GM12878 (cell line): ENCODE results near the gene CNTN4. TPM values are rescaled to one million over a fixed set of nuclear protein-coding genes. Genes with fewer than 3 reads are reported as not detected.

Experiments used
- ATAC-seq: fragments of 200-7000 bp; cut with Tn5 transposase; 3 replicates; pipeline ENCODE4 v1.9.1; 2020; ENCODE audit warnings: mild to moderate bottlenecking, moderate library complexity
- BruUV-seq: library from RNA; stranded (reverse); fragments of 400-500 nt; replicated peaks from 2 replicates; lab custom pipeline; 2021; lab: Mats Ljungman, UMichigan
- CTCF ChIA-PET: fragments of 300-600 bp; sonication (Branson Sonifier 250); formaldehyde crosslinking; extraction: SDS; loops from one replicate; lab custom pipeline; 2021; ENCODE audit warnings: inconsistent platforms; lab: Yijun Ruan, JAX
- POLR2A ChIA-PET: fragments of 350-600 bp; formaldehyde crosslinking; extraction: SDS; loops from one replicate; lab custom pipeline; 2021; ENCODE audit warnings: inconsistent platforms; lab: Charles Lee
- RAD21 ChIA-PET: fragments of 300-600 bp; sonication (Branson Sonifier 250); formaldehyde crosslinking; loops from one replicate; lab custom pipeline; 2023; ENCODE audit warnings: antibody characterized with exemption; ENCODE audit not compliant: unreplicated experiment; lab: Charles Lee
- SMC1A ChIA-PET: fragments of 300-600 bp; sonication (Branson Sonifier 250); formaldehyde crosslinking; loops from one replicate; lab custom pipeline; 2023; ENCODE audit not compliant: unreplicated experiment, uncharacterized antibody; lab: Charles Lee
- DNase-seq: peaks from one replicate; pipeline ENCODE4 v3.0.0-alpha.2; 2011; ENCODE audit warnings: low read depth, low spot score
- FAIRE-seq: peaks from 3 replicates; lab custom pipeline; 2011; peaks lifted over from hg19 to GRCh38; lab: Jason Lieb, UNC
- H2AFZ ChIP-seq: 2 replicates; pipeline ENCODE4 v1.6.0; 2011; ENCODE audit warnings: low read depth, low read length, control low read depth; ENCODE audit not compliant: control insufficient read depth
- H3K27ac ChIP-seq: 2 replicates; pipeline ENCODE4 v1.5.1; 2011; ENCODE audit warnings: control low read depth; ENCODE audit not compliant: control insufficient read depth, insufficient read depth
- H3K27me3 ChIP-seq, 2 experiments: replicated peaks in 1 of 2; 2 replicates each; pipeline versions ENCODE4 v1.6.0 to v1.6.1; 2011; ENCODE audit warnings: low read length in 1 of 2; ENCODE audit not compliant: control insufficient read depth in 2 of 2, insufficient read depth in 2 of 2
- H3K36me3 ChIP-seq, 2 experiments: 2 replicates each; pipeline ENCODE4 v1.5.1; 2011; ENCODE audit warnings: low read length in 1 of 2; ENCODE audit not compliant: control insufficient read depth in 2 of 2, insufficient read depth in 2 of 2
- H3K4me1 ChIP-seq: 2 replicates; pipeline ENCODE4 v1.6.1; 2011; ENCODE audit warnings: mild to moderate bottlenecking, low read length, moderate library complexity, mixed read lengths; ENCODE audit not compliant: control insufficient read depth, insufficient read depth
- H3K4me2 ChIP-seq: 2 replicates; pipeline ENCODE4 v1.6.0; 2011; ENCODE audit warnings: control low read depth; ENCODE audit not compliant: control insufficient read depth, insufficient read depth
- H3K4me3 ChIP-seq: fragments of 200-600 bp; sonication (generic); 2 replicates; pipeline ENCODE4 v1.5.1; 2016
- H3K79me2 ChIP-seq: 2 replicates; pipeline ENCODE4 v1.6.0; 2011; ENCODE audit warnings: low read length; ENCODE audit not compliant: control insufficient read depth, insufficient read depth
- H3K9ac ChIP-seq: 2 replicates; pipeline ENCODE4 v1.8.0; 2011; ENCODE audit warnings: low read length, control low read depth, mixed read lengths; ENCODE audit not compliant: control insufficient read depth, insufficient read depth
- H3K9me3 ChIP-seq: replicated peaks from 3 replicates; pipeline ENCODE4 v1.5.1; 2011; ENCODE audit warnings: mild to moderate bottlenecking, low read length; ENCODE audit not compliant: control insufficient read depth, insufficient read depth
- H4K20me1 ChIP-seq: 2 replicates; pipeline ENCODE4 v1.6.0; 2011; ENCODE audit not compliant: control insufficient read depth, insufficient read depth
- CHD2 ChIP-seq: IDR thresholded peaks from 2 replicates; pipeline ENCODE4 v1.6.1; 2011; ENCODE audit warnings: low read depth, low read length, improper control_type of control experiment, borderline replicate concordance
- NFXL1 ChIP-seq: fragments of 450-650 bp; IDR thresholded peaks from 2 replicates; pipeline ENCODE4 v1.6.1; 2017; ENCODE audit warnings: antibody characterized with exemption, mild to moderate bottlenecking, borderline replicate concordance
- NR2F1 ChIP-seq: fragments of 450-650 bp; conservative IDR thresholded peaks from 2 replicates; pipeline ENCODE4 v1.6.1; 2017; ENCODE audit warnings: mild to moderate bottlenecking
- POU2F2 ChIP-seq: IDR thresholded peaks from 3 replicates; pipeline ENCODE4 v1.6.1; 2011; ENCODE audit warnings: low read depth, mild to moderate bottlenecking, low read length, borderline replicate concordance
- RB1 ChIP-seq: fragments of 450-650 bp; formaldehyde crosslinking; IDR thresholded peaks from 2 replicates; pipeline ENCODE4 v1.6.1; 2017; ENCODE audit warnings: mild to moderate bottlenecking, borderline replicate concordance
- RCOR1 ChIP-seq: conservative IDR thresholded peaks from 2 replicates; pipeline ENCODE4 v1.6.1; 2012; ENCODE audit warnings: low read depth, low read length, improper control_type of control experiment
- SUPT20H ChIP-seq: IDR thresholded peaks from 2 replicates; pipeline ENCODE4 v1.6.1; 2011; ENCODE audit warnings: low read depth, mild to moderate bottlenecking, low read length, moderate library complexity, borderline replicate concordance; ENCODE audit not compliant: control insufficient read depth
- WGBS: methylation state at CpG from one replicate; pipeline ENCODE4 v1.1.6; 2016; ENCODE audit warnings: low lambda C conversion rate; ENCODE audit not compliant: insufficient replicate concordance, insufficient coverage; ENCODE audit errors: missing lambda C conversion rate; 5-methylcytosine and 5-hydroxymethylcytosine counted together
- in situ Hi-C: fragments of 300-500 bp; cut with MboI; formaldehyde crosslinking; loops from 9 replicates; pipeline ENCODE4 v1.14.3; 2018; ENCODE audit warnings: mixed read lengths
- intact Hi-C: fragments of 100-400 bp; cut with micrococcal nuclease; formaldehyde crosslinking; loops from one replicate; pipeline ENCODE4 v1.14.2; 2022; ENCODE audit not compliant: unreplicated experiment
- polyA plus RNA-seq, 11 experiments: library from polyadenylated mRNA; depleted of rRNA in 4 of 11; unstranded in 6 of 11; stranded (reverse) in 5 of 11; fragments of >200 nt; fragmentation: Nextera tagmentation in 4 of 11; fragmentation: Illumina TruSeq in 1 of 11; extraction: Ambion mirVana in 4 of 11; extraction: Trizol in 1 of 11; gene quantifications; 1 replicate in 1 of 11; 2 replicates in 10 of 11; pipeline versions ENCODE4 v1.2.1 to v1.2.3, GENCODE V29; 2011 to 2016; ENCODE audit warnings: inconsistent platforms in 2 of 11, missing spikeins in 2 of 11, low read depth in 1 of 11
- total RNA-seq, 4 experiments: library from RNA; depleted of rRNA in 3 of 4; stranded (reverse); fragments of >200 nt in 3 of 4; fragmentation: Illumina TruSeq in 1 of 4; extraction: Trizol in 1 of 4; gene quantifications; 2 replicates each; pipeline versions ENCODE4 v1.2.1 to v1.2.3, GENCODE V29; 2013 to 2021
- TF ChIP-seq, protein P1 (sequence below): fragments of 150-350 bp; IDR thresholded peaks from 2 replicates; pipeline ENCODE4 v1.6.1; 2016; ENCODE audit warnings: low read depth, low read length
- TF ChIP-seq, protein P2 (sequence below): fragments of 450-650 bp; IDR thresholded peaks from 2 replicates; pipeline ENCODE4 v1.6.1; 2016; ENCODE audit warnings: mild to moderate bottlenecking
- TF ChIP-seq, protein P3 (sequence below): IDR thresholded peaks from 2 replicates; pipeline ENCODE4 v1.6.1; 2011; ENCODE audit warnings: low read depth, low read length, improper control_type of control experiment, borderline replicate concordance
- TF ChIP-seq, protein P4 (sequence below): IDR thresholded peaks from 2 replicates; pipeline ENCODE4 v1.6.1; 2012; ENCODE audit warnings: improper control_type of control experiment, low read depth, low read length; ENCODE audit not compliant: insufficient replicate concordance

The CNTN4 gene
- total and polyA plus RNA-seq, 10 of the 15 experiments (the other 5 are each of a cell fraction or from before 2014, with no cell fraction given) = 0.05 to 0.43 (median 0.15) TPM; not detected in 1

DNA sequence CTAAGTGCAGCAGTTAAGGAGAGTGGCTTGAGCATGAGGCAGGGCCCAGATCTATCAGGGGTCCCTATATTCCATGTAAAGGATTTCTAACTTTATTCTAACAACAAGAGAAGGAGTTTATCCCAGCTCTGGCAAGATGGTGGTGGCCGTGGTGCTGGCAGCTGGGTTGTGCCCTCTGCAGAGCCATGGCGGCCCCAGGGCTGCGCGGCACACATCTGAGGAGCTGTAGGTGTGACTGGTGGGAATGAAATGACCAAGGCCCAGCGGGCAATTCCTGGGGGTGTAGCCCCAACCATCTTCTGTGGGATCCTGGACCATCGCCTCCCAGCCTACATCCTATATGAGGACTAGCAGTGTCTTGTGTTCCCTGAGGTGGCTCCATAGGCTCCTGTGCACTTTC lies 263.5 kb downstream of the CNTN4 start (continued):
- TF ChIP-seq, protein P1, sequence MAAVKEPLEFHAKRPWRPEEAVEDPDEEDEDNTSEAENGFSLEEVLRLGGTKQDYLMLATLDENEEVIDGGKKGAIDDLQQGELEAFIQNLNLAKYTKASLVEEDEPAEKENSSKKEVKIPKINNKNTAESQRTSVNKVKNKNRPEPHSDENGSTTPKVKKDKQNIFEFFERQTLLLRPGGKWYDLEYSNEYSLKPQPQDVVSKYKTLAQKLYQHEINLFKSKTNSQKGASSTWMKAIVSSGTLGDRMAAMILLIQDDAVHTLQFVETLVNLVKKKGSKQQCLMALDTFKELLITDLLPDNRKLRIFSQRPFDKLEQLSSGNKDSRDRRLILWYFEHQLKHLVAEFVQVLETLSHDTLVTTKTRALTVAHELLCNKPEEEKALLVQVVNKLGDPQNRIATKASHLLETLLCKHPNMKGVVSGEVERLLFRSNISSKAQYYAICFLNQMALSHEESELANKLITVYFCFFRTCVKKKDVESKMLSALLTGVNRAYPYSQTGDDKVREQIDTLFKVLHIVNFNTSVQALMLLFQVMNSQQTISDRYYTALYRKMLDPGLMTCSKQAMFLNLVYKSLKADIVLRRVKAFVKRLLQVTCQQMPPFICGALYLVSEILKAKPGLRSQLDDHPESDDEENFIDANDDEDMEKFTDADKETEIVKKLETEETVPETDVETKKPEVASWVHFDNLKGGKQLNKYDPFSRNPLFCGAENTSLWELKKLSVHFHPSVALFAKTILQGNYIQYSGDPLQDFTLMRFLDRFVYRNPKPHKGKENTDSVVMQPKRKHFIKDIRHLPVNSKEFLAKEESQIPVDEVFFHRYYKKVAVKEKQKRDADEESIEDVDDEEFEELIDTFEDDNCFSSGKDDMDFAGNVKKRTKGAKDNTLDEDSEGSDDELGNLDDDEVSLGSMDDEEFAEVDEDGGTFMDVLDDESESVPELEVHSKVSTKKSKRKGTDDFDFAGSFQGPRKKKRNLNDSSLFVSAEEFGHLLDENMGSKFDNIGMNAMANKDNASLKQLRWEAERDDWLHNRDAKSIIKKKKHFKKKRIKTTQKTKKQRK = no peak

DNA sequence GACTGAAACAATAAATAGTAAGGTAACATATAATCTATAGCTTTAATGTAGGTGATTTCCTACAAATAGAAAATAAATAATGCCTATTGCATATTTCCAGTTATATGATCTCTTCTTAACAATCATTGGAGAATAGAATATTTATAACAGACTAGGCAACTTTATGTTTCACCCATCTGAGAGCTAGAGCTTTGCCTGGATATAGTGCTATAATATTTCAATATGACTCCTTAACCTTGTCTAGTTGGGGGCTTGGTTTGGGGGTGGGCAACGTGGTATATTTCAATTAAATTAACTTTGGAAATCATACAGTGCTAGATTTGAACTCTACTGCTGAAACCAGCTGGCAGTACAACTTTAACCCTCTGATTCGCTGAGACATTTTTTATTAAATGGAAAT lies 265.2 kb downstream of the CNTN4 start:
- Histone ChIP-seq H4K20me1 (no peaks in the 10 kb centered on the region), H3K27ac (no peak overlapping the region), H2AFZ (no peak overlapping the region), H3K36me3 (no peaks in the 10 kb centered on the region), H3K4me2 (no peak overlapping the region), H3K9me3 (no peaks in the 10 kb centered on the region; the same call in 2 of the 3 replicates), H3K27me3 (no peaks in the 10 kb centered on the region), H3K79me2 (no peaks in the 10 kb centered on the region), H3K4me3 (no peak overlapping the region), H3K4me1 (no peaks in the 10 kb centered on the region), H3K9ac (no peak overlapping the region)
- intact Hi-C loops (no loop called here), in situ Hi-C loops (no loop called here)
- 5% methylated on average over 2 of the region's 2 CpGs for WGBS
- ChIA-PET POLR2A (no interaction called here), SMC1A (interaction anchor here (1.6 kb wide), 1 partner anchor 13 kb away, joined by 4 read pairs; no protein-coding TSS in a partner anchor), RAD21 (no interaction called here), CTCF (interaction anchor here (1.2 kb wide), 1 partner anchor 350 kb away, joined by 3 read pairs; no protein-coding TSS in a partner anchor)
- FAIRE-seq (no peak), DNase-seq (no peak), ATAC-seq (no peak)
- BruUV-seq = no TSS peak
- TF ChIP-seq, protein P2, sequence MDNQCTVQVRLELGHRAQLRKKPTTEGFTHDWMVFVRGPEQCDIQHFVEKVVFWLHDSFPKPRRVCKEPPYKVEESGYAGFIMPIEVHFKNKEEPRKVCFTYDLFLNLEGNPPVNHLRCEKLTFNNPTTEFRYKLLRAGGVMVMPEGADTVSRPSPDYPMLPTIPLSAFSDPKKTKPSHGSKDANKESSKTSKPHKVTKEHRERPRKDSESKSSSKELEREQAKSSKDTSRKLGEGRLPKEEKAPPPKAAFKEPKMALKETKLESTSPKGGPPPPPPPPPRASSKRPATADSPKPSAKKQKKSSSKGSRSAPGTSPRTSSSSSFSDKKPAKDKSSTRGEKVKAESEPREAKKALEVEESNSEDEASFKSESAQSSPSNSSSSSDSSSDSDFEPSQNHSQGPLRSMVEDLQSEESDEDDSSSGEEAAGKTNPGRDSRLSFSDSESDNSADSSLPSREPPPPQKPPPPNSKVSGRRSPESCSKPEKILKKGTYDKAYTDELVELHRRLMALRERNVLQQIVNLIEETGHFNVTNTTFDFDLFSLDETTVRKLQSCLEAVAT = no peak
- TF ChIP-seq NFXL1 (no peak), CHD2 (no peak), POU2F2 (no peak), RB1 (no peak), SUPT20H (no peak), NR2F1 (no peak), RCOR1 (no peak)
- TF ChIP-seq, protein P3, sequence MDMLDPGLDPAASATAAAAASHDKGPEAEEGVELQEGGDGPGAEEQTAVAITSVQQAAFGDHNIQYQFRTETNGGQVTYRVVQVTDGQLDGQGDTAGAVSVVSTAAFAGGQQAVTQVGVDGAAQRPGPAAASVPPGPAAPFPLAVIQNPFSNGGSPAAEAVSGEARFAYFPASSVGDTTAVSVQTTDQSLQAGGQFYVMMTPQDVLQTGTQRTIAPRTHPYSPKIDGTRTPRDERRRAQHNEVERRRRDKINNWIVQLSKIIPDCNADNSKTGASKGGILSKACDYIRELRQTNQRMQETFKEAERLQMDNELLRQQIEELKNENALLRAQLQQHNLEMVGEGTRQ = no peak
- TF ChIP-seq, protein P4, sequence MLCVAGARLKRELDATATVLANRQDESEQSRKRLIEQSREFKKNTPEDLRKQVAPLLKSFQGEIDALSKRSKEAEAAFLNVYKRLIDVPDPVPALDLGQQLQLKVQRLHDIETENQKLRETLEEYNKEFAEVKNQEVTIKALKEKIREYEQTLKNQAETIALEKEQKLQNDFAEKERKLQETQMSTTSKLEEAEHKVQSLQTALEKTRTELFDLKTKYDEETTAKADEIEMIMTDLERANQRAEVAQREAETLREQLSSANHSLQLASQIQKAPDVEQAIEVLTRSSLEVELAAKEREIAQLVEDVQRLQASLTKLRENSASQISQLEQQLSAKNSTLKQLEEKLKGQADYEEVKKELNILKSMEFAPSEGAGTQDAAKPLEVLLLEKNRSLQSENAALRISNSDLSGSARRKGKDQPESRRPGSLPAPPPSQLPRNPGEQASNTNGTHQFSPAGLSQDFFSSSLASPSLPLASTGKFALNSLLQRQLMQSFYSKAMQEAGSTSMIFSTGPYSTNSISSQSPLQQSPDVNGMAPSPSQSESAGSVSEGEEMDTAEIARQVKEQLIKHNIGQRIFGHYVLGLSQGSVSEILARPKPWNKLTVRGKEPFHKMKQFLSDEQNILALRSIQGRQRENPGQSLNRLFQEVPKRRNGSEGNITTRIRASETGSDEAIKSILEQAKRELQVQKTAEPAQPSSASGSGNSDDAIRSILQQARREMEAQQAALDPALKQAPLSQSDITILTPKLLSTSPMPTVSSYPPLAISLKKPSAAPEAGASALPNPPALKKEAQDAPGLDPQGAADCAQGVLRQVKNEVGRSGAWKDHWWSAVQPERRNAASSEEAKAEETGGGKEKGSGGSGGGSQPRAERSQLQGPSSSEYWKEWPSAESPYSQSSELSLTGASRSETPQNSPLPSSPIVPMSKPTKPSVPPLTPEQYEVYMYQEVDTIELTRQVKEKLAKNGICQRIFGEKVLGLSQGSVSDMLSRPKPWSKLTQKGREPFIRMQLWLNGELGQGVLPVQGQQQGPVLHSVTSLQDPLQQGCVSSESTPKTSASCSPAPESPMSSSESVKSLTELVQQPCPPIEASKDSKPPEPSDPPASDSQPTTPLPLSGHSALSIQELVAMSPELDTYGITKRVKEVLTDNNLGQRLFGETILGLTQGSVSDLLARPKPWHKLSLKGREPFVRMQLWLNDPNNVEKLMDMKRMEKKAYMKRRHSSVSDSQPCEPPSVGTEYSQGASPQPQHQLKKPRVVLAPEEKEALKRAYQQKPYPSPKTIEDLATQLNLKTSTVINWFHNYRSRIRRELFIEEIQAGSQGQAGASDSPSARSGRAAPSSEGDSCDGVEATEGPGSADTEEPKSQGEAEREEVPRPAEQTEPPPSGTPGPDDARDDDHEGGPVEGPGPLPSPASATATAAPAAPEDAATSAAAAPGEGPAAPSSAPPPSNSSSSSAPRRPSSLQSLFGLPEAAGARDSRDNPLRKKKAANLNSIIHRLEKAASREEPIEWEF = no peak
